IMR-90 (cell line): Measurements from ENCODE around the gene GPRC5D.

Source experiments
- CEBPB ChIP-seq: IDR thresholded peaks from 2 replicates; pipeline ENCODE4 v1.6.1; 2012; ENCODE audit warnings: low read depth, low read length, improper control_type of control experiment
- FOS ChIP-seq: fragments of 150-350 bp; IDR thresholded peaks from 2 replicates; pipeline ENCODE4 v1.6.1; 2016; ENCODE audit warnings: low read depth, low read length
- MAZ ChIP-seq: IDR thresholded peaks from 2 replicates; pipeline ENCODE4 v1.6.1; 2012; ENCODE audit warnings: low read depth, mild to moderate bottlenecking, low read length, improper control_type of control experiment, moderate library complexity, borderline replicate concordance
- MXI1 ChIP-seq: IDR thresholded peaks from 2 replicates; pipeline ENCODE4 v1.6.1; 2012; ENCODE audit warnings: low read depth, mild to moderate bottlenecking, low read length, moderate library complexity, borderline replicate concordance
- NFE2L2 ChIP-seq: fragments of 150-350 bp; IDR thresholded peaks from 2 replicates; pipeline ENCODE4 v1.6.1; 2016; ENCODE audit warnings: low read depth, mild to moderate bottlenecking, low read length
- POLR2A ChIP-seq: IDR thresholded peaks from 2 replicates; pipeline ENCODE4 v1.6.1; 2012; ENCODE audit warnings: mild to moderate bottlenecking, low read depth, low read length
- RAD21 ChIP-seq: IDR thresholded peaks from 2 replicates; pipeline ENCODE4 v1.6.1; 2012; ENCODE audit warnings: low read length, improper control_type of control experiment
- RCOR1 ChIP-seq: IDR thresholded peaks from 2 replicates; pipeline ENCODE4 v1.6.1; 2012; ENCODE audit warnings: mild to moderate bottlenecking, low read length, improper control_type of control experiment; ENCODE audit not compliant: insufficient replicate concordance
- RFX5 ChIP-seq: IDR thresholded peaks from 2 replicates; pipeline ENCODE4 v1.8.0; 2012; ENCODE audit warnings: low read depth, mild to moderate bottlenecking, low read length, moderate library complexity
- SMC3 ChIP-seq: fragments of 150-350 bp; IDR thresholded peaks from 2 replicates; pipeline ENCODE4 v1.6.1; 2016; ENCODE audit warnings: low read depth, mild to moderate bottlenecking, antibody characterized with exemption, low read length, moderate library complexity
- TF ChIP-seq, protein P1 (sequence below): conservative IDR thresholded peaks from 2 replicates; pipeline ENCODE4 v1.5.1; 2012; ENCODE audit warnings: mild to moderate bottlenecking, low read depth, low read length, improper control_type of control experiment
- TF ChIP-seq, protein P2 (sequence below): fragments of 150-350 bp; IDR thresholded peaks from 2 replicates; pipeline ENCODE4 v1.6.1; 2017; ENCODE audit warnings: mild to moderate bottlenecking, antibody characterized with exemption, low read length, low read depth

DNA sequence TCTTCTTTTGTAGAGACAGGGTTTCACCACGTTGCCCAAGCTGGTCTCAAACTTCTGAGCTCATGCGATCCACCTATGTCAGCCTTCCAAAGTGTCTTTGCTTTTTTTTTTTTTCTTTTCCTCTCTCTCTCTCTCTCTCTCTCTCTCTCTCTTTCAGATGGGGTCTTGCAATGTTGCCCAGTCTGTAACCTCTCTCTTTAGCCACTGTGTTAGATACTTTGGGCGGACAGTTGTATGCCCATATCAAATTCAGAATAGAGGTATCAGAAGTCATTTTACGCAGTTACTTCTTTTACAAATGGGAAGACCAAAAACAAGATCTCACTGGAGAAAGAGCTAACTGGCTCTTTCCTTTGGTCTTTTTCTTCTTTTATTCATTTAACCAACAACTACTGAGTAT lies 41.4 kb upstream of the GPRC5D start:
- TF ChIP-seq, protein P1, sequence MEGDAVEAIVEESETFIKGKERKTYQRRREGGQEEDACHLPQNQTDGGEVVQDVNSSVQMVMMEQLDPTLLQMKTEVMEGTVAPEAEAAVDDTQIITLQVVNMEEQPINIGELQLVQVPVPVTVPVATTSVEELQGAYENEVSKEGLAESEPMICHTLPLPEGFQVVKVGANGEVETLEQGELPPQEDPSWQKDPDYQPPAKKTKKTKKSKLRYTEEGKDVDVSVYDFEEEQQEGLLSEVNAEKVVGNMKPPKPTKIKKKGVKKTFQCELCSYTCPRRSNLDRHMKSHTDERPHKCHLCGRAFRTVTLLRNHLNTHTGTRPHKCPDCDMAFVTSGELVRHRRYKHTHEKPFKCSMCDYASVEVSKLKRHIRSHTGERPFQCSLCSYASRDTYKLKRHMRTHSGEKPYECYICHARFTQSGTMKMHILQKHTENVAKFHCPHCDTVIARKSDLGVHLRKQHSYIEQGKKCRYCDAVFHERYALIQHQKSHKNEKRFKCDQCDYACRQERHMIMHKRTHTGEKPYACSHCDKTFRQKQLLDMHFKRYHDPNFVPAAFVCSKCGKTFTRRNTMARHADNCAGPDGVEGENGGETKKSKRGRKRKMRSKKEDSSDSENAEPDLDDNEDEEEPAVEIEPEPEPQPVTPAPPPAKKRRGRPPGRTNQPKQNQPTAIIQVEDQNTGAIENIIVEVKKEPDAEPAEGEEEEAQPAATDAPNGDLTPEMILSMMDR = no peak
- TF ChIP-seq POLR2A (no peak), RAD21 (no peak), FOS (no peak), MXI1 (no peak), MAZ (no peak), CEBPB (no peak), RCOR1 (no peak), SMC3 (no peak), RFX5 (no peak), NFE2L2 (no peak)
- TF ChIP-seq, protein P2, sequence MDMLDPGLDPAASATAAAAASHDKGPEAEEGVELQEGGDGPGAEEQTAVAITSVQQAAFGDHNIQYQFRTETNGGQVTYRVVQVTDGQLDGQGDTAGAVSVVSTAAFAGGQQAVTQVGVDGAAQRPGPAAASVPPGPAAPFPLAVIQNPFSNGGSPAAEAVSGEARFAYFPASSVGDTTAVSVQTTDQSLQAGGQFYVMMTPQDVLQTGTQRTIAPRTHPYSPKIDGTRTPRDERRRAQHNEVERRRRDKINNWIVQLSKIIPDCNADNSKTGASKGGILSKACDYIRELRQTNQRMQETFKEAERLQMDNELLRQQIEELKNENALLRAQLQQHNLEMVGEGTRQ = no peak
